Measurements from ENCODE around the gene MUS81. TPM values are rescaled to one million over a fixed set of nuclear protein-coding genes. Genes with fewer than 3 reads are reported as not detected.

The MUS81 gene
- total and polyA plus RNA-seq, 2 of the 4 experiments (the other 2 are of a cell fraction): 23.7 to 47.9 TPM

- Histone ChIP-seq H3K4me3 (ENCODE audit: insufficient read depth, low read depth, low read length) (peak within 1 kb of the TSS; percentile 89), H4K91ac (ENCODE audit: insufficient read depth, low read depth, low read length) (peak within 1 kb of the TSS; percentile 97), H2AFZ (replicated peaks; ENCODE audit: low read length, poor library complexity) (peak within 1 kb of the TSS; percentile 90), H2BK20ac (ENCODE audit: low read depth, low read length) (peak within 1 kb of the TSS; percentile 40), H2AK9ac (replicated peaks; ENCODE audit: low read depth, low read length, poor library complexity) (peak within 1 kb of the TSS; percentile 100), H3K14ac (replicated peaks; ENCODE audit: low read depth, low read length) (peak within 1 kb of the TSS; percentile 99), H2BK120ac (ENCODE audit: low read depth, low read length) (peak within 1 kb of the TSS; percentile 93), H2AK5ac (ENCODE audit: low read depth, low read length) (peak within 1 kb of the TSS; percentile 95), H2BK5ac (ENCODE audit: low read depth, low read length, poor library complexity, severe bottlenecking) (peak within 1 kb of the TSS; percentile 89), H3K4ac (ENCODE audit: low read depth, low read length) (peak within 1 kb of the TSS; percentile 99), H3K4me2 (ENCODE audit: low read depth, low read length) (peak within 1 kb of the TSS; percentile 84), H3K36me3 (ENCODE audit: control insufficient read depth, insufficient read depth, low read length) (peaks cover 50% of the 10 kb centered on the region), H3K18ac (ENCODE audit: low read depth, low read length) (peak within 1 kb of the TSS; percentile 80), H3K9me3 (ENCODE audit: control insufficient read depth, insufficient read depth, low read length) (no peaks in the 10 kb centered on the region), H3K27me3 (ENCODE audit: control insufficient read depth, insufficient read depth, low read length) (no peaks in the 10 kb centered on the region), H2BK15ac (ENCODE audit: low read depth, low read length) (peak within 1 kb of the TSS; percentile 93), H3K9ac (ENCODE audit: low read depth, low read length) (peak within 1 kb of the TSS; percentile 93), H3K27ac (ENCODE audit: insufficient read depth, low read length) (peak within 1 kb of the TSS; percentile 97), H3K9me1 (ENCODE audit: insufficient read depth, low read length) (peaks cover 29% of the 10 kb centered on the region), H3K56ac (ENCODE audit: extremely low read depth, insufficient read depth, low read length) (peak within 1 kb of the TSS; percentile 99), H4K8ac (ENCODE audit: low read depth in 2 of 2, low read length in 2 of 2) (peak within 1 kb of the TSS; percentile 99), H3K23ac (ENCODE audit: low read depth, low read length) (peak within 1 kb of the TSS; percentile 98), H4K5ac (ENCODE audit: low read depth, low read length) (peak within 1 kb of the TSS; percentile 80), H3K79me1 (ENCODE audit: low read depth in 1 of 2, low read length in 2 of 2) (peaks cover 23 to 70% of the 10 kb centered on the region in 2 experiments), H3K4me1 (ENCODE audit: control insufficient read depth, insufficient read depth, low read length) (peaks cover 11% of the 10 kb centered on the region), H4K20me1 (ENCODE audit: insufficient read depth, low read length) (peaks cover 52% of the 10 kb centered on the region)
- dilution Hi-C loops (cut with HindIII; ENCODE audit: low sequenced_read_pairs, unreplicated experiment) (no loop called here), in situ Hi-C loops (cut with MboI; ENCODE audit: low sequenced_read_pairs) (no loop called here), intact Hi-C loops (cut with micrococcal nuclease) (loop anchor here (1.0 kb wide), 2 partner anchors 30 to 57 kb away; partner anchors contain the start of gene FIBP)
- no TSS peak for BruUV-seq (replicated peaks)
- ChIA-PET CTCF (interaction anchor here (0.8 to 1.0 kb wide), 2 partner anchors 30 to 40 kb away, joined by 3 read pairs; partner anchors contain the start of gene FIBP), POLR2A (ENCODE audit: unreplicated experiment) (interaction anchor here (0.6 to 1.0 kb wide), 8 partner anchors 8 to 560 kb away, joined by 3 to 5 read pairs (median 3); partner anchors contain the start of gene PCNX3)
- peak; percentile 97 for DNase-seq
- 0% methylated on average over 46 of the region's 92 CpGs; no CpG with 5 or more reads in 1 of the 2 experiments for WGBS, 2 experiments (ENCODE audit: extremely low coverage in 2 of 2, insufficient read length in 1 of 2)
- peak; percentile 62 for ATAC-seq (ENCODE audit: low read depth)
- TF ChIP-seq FOS (IDR thresholded peaks at IDR 0.05; ENCODE audit: low read depth, low read length) (no peak), MXI1 (IDR thresholded peaks at IDR 0.05; ENCODE audit: borderline replicate concordance, low read depth, low read length) (peak; percentile 44; the same call in 1 of the 2 replicates), RCOR1 (IDR thresholded peaks at IDR 0.05; ENCODE audit: insufficient replicate concordance, low read length) (no peak), CTCF (conservative IDR thresholded peaks at IDR 0.05; ENCODE audit: low read depth, low read length) (0 out of 2 replicates have a peak, but pooled peaks have one; percentile 7), CHD1 (IDR thresholded peaks at IDR 0.05; ENCODE audit: low read depth, low read length) (peak; percentile 87; the same call in 1 of the 2 replicates), ELK1 (IDR thresholded peaks at IDR 0.05; ENCODE audit: borderline replicate concordance, low read depth, low read length) (no peak), SMC3 (IDR thresholded peaks at IDR 0.05; ENCODE audit: low read depth, low read length) (no peak), BHLHE40 (IDR thresholded peaks at IDR 0.05; ENCODE audit: low read depth, low read length) (no peak), RAD21 (IDR thresholded peaks at IDR 0.05; ENCODE audit: low read length) (no peak), MAZ (IDR thresholded peaks at IDR 0.05; ENCODE audit: borderline replicate concordance, low read depth, low read length) (peak; percentile 91), POLR2A (IDR thresholded peaks at IDR 0.05; ENCODE audit: low read depth, low read length) (peak; percentile 100), MAFK (IDR thresholded peaks at IDR 0.05; ENCODE audit: low read depth, low read length) (no peak), CEBPB (IDR thresholded peaks at IDR 0.05; ENCODE audit: low read depth, low read length) (no peak), RFX5 (IDR thresholded peaks at IDR 0.05; ENCODE audit: low read depth, low read length) (no peak)
These were observed 2.2 kb upstream of the MUS81 start, which contains the start of gene CFL1 for GRCh38 chr11:65857853-65858680. TSS of gene CFL1 (minus strand) at chr11:65858180. CDS start at chr11:65858099, 81 bp downstream.

All from IMR-90 (cell line).